Neural cell (in vitro differentiated cells): ENCODE results near the gene PLVAP. TPM values are rescaled to one million over a fixed set of nuclear protein-coding genes. Genes with fewer than 3 reads are reported as not detected.

Source experiments
- H2AFZ ChIP-seq: fragments of 200-600, 300-800 bp; sonication (generic), shearing (Covaris generic); 2 replicates; pipeline ENCODE4 v1.6.0; 2014; ENCODE audit warnings: low read depth, mild to moderate bottlenecking, antibody characterized with exemption, low read length, moderate library complexity
- H3F3A ChIP-seq: fragments of 200-600 bp; shearing (Covaris generic); 2 replicates; pipeline ENCODE4 v1.6.1; 2016; ENCODE audit warnings: mild to moderate bottlenecking, moderate library complexity, mixed read lengths, antibody characterized with exemption, low read length; ENCODE audit not compliant: insufficient read depth, poor library complexity, severe bottlenecking
- H3K27ac ChIP-seq: fragments of 200-600, 300-800 bp; sonication (generic), shearing (Covaris generic); 2 replicates; pipeline ENCODE4 v1.5.1; 2014; ENCODE audit warnings: mild to moderate bottlenecking, low read length, moderate library complexity
- H3K27me3 ChIP-seq: fragments of 300-800, 200-600 bp; sonication (generic), shearing (Covaris generic); 2 replicates; pipeline ENCODE4 v1.6.0; 2014; ENCODE audit warnings: mild to moderate bottlenecking, low read depth, low read length, moderate library complexity; ENCODE audit not compliant: insufficient read depth
- H3K36me3 ChIP-seq: fragments of 300-800, 200-600 bp; sonication (generic), shearing (Covaris generic); 2 replicates; pipeline ENCODE4 v1.5.1; 2014; ENCODE audit warnings: mild to moderate bottlenecking, antibody characterized with exemption, low read length, moderate library complexity; ENCODE audit not compliant: insufficient read depth
- H3K4me2 ChIP-seq: fragments of 300-800, 200-600 bp; sonication (generic), shearing (Covaris generic); 2 replicates; pipeline ENCODE4 v1.6.0; 2014; ENCODE audit warnings: mild to moderate bottlenecking, low read length
- H3K4me3 ChIP-seq: fragments of 300-800, 200-600 bp; sonication (generic), shearing (Covaris generic); 2 replicates; pipeline ENCODE4 v1.5.1; 2014; ENCODE audit warnings: mild to moderate bottlenecking, low read length, moderate library complexity
- H3K79me2 ChIP-seq: fragments of 200-600 bp; shearing (Covaris generic); replicated peaks from 2 replicates; pipeline ENCODE4 v1.6.0; 2014; ENCODE audit warnings: mild to moderate bottlenecking, low read length, moderate library complexity; ENCODE audit not compliant: insufficient read depth
- H3K9ac ChIP-seq: fragments of 300-800, 200-600 bp; sonication (generic), shearing (Covaris generic); 2 replicates; pipeline ENCODE4 v1.6.1; 2016; ENCODE audit warnings: mild to moderate bottlenecking, low read length, mixed read lengths
- H3K9me2 ChIP-seq: fragments of 200-600 bp; shearing (Covaris generic); 2 replicates; pipeline ENCODE4 v1.6.1; 2016; ENCODE audit warnings: mild to moderate bottlenecking, low read length, mixed read lengths; ENCODE audit not compliant: insufficient read depth
- H3K9me3 ChIP-seq: fragments of 200-600, 300-800 bp; sonication (generic), shearing (Covaris generic); 2 replicates; pipeline ENCODE4 v1.6.1; 2016; ENCODE audit warnings: mild to moderate bottlenecking, mixed run types, low read length, moderate library complexity, mixed read lengths
- H4K20me1 ChIP-seq: fragments of 200-600 bp; shearing (Covaris generic); 2 replicates; pipeline ENCODE4 v1.6.1; 2016; ENCODE audit warnings: mild to moderate bottlenecking, mixed run types; ENCODE audit not compliant: insufficient read depth
- EP300 ChIP-seq: fragments of 450-650 bp; conservative IDR thresholded peaks from 2 replicates; pipeline ENCODE4 v1.6.1; 2014; ENCODE audit warnings: antibody characterized with exemption, mild to moderate bottlenecking, moderate library complexity; ENCODE audit not compliant: poor library complexity, severe bottlenecking
- EZH2 ChIP-seq: fragments of 200-600, 300-800 bp; shearing (Covaris generic), sonication (generic); IDR thresholded peaks from 2 replicates; pipeline ENCODE4 v1.6.1; 2014; ENCODE audit warnings: antibody characterized with exemption, low read length, borderline replicate concordance, mild to moderate bottlenecking; ENCODE audit not compliant: insufficient read depth, poor library complexity, severe bottlenecking
- MXI1 ChIP-seq: fragments of 450-650 bp; conservative IDR thresholded peaks from 2 replicates; pipeline ENCODE4 v1.6.1; 2014; ENCODE audit warnings: antibody characterized with exemption, mild to moderate bottlenecking; ENCODE audit not compliant: poor library complexity, severe bottlenecking
- POLR2AphosphoS5 ChIP-seq: IDR thresholded peaks from 2 replicates; pipeline ENCODE4 v1.6.1; 2012
- RAD21 ChIP-seq: fragments of 450-650 bp; conservative IDR thresholded peaks from 2 replicates; pipeline ENCODE4 v1.6.1; 2014; ENCODE audit warnings: antibody characterized with exemption, mild to moderate bottlenecking, moderate library complexity
- REST ChIP-seq: IDR thresholded peaks from 2 replicates; pipeline ENCODE4 v1.6.1; 2012; ENCODE audit warnings: borderline replicate concordance
- SMC3 ChIP-seq: fragments of 450-650 bp; conservative IDR thresholded peaks from 2 replicates; pipeline ENCODE4 v1.6.1; 2014; ENCODE audit warnings: antibody characterized with exemption, mild to moderate bottlenecking, moderate library complexity; ENCODE audit not compliant: poor library complexity
- TAF1 ChIP-seq: IDR thresholded peaks from 2 replicates; pipeline ENCODE4 v1.6.1; 2012; ENCODE audit warnings: low read depth
- polyA plus RNA-seq: library from polyadenylated mRNA; depleted of rRNA; stranded (reverse); fragments of >200 nt; gene quantifications from 2 replicates; pipeline ENCODE4 v1.2.3, GENCODE V29; 2014
- TF ChIP-seq, protein P1 (sequence below): fragments of 450-650 bp; IDR thresholded peaks from 2 replicates; pipeline ENCODE4 v1.5.1; 2014; ENCODE audit warnings: antibody characterized with exemption, mild to moderate bottlenecking, moderate library complexity; ENCODE audit not compliant: poor library complexity, severe bottlenecking

PLVAP gene
- polyA plus RNA-seq, 1 donor from 2014 or later = not detected

DNA sequence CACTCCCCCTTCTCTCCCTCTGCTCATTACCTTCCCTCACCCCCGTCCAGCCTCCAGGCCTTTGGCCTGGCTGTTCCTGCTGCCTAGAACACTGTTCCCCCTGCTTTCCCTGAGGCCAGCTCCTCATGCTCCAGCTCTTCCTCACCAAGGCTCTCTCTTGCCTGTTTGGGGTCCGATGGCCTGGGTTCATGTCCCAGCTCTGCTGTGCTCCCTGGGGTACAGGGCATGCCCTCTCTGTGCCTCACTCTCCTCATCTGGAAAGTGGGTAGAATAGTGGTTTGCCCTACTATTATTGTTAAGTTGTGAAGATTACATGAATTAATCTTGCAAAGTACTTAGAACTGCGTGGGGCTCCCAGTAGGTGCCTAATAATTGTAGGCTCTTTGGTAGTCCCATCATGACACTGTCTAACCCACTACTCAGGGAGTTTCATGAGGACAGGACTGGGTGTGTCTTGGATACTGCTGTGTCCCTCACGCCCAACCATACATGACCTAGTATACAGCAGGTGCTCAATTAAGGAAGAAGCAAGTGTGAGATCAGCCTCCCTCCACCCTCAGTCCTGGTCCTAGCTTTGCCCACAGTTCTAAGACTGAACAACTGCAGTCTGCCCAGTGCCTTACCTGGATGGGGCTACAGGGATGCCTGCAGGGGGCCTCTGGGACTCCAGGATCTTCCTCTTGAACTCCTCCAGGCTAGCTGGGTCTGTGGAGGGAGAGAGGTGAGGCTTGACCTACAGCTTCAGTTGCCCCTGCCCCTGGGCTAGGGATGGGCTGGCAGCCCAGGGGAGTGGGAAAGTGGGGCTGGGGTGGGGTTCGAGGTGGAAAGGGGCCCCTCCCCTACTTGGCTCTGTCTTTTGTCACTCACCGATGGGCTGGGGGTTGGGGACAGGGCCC is 17.0 kb downstream of the PLVAP start:
- H3F3A ChIP-seq = no peaks in the 10 kb centered on the region
- no peaks in the 10 kb centered on the region for H3K9me2 ChIP-seq
- no peak overlapping the region for H3K4me3 ChIP-seq

DNA sequence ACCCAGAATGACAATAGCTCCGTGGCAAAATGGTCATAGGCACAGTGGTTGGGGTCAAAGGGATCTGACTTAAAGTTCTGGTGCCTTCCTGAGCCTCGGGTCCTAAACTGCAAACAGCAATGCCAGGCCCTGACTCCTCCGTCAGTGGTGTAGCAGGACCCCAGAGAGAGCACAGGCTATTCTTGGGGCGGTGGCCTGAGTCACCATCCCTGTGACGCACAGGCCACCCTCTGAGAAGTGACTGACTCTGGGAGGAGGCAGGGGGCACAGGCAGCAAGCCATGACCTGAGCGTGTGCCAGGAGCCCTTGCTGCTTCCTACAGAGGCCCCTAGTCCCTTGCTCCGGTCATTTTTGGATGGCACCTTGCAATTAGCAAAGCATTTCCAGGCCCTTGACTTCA is 18.7 kb downstream of the PLVAP start:
- H4K20me1 ChIP-seq = no peaks in the 10 kb centered on the region
- no peak overlapping the region for H3K4me2 ChIP-seq
- no peaks in the 10 kb centered on the region for H3K36me3 ChIP-seq
- no peak overlapping the region for H3K27ac ChIP-seq
- H3F3A ChIP-seq = no peaks in the 10 kb centered on the region
- H3K9me2 ChIP-seq = no peaks in the 10 kb centered on the region
- no peaks in the 10 kb centered on the region for H3K79me2 ChIP-seq
- H3K4me3 ChIP-seq = no peak overlapping the region
- H2AFZ ChIP-seq = no peak overlapping the region
- H3K27me3 ChIP-seq = no peaks in the 10 kb centered on the region
- H3K9me3 ChIP-seq = no peaks in the 10 kb centered on the region
- H3K9ac ChIP-seq = no peak overlapping the region
- TF ChIP-seq RAD21 = no peak
- no peak for TF ChIP-seq MXI1
- TF ChIP-seq EZH2 = no peak
- no peak for TF ChIP-seq POLR2AphosphoS5
- TF ChIP-seq TAF1 = no peak
- TF ChIP-seq REST = no peak
- TF ChIP-seq SMC3 = no peak
- TF ChIP-seq, protein P1, sequence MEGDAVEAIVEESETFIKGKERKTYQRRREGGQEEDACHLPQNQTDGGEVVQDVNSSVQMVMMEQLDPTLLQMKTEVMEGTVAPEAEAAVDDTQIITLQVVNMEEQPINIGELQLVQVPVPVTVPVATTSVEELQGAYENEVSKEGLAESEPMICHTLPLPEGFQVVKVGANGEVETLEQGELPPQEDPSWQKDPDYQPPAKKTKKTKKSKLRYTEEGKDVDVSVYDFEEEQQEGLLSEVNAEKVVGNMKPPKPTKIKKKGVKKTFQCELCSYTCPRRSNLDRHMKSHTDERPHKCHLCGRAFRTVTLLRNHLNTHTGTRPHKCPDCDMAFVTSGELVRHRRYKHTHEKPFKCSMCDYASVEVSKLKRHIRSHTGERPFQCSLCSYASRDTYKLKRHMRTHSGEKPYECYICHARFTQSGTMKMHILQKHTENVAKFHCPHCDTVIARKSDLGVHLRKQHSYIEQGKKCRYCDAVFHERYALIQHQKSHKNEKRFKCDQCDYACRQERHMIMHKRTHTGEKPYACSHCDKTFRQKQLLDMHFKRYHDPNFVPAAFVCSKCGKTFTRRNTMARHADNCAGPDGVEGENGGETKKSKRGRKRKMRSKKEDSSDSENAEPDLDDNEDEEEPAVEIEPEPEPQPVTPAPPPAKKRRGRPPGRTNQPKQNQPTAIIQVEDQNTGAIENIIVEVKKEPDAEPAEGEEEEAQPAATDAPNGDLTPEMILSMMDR = no peak
- TF ChIP-seq EP300 = no peak

More for the DNA sequence above, 17.0 kb downstream of the PLVAP start:
- H3K79me2 ChIP-seq = no peaks in the 10 kb centered on the region
- no peak overlapping the region for H3K9ac ChIP-seq
- no peak overlapping the region for H2AFZ ChIP-seq
- no peaks in the 10 kb centered on the region for H3K27me3 ChIP-seq
- no peaks in the 10 kb centered on the region for H4K20me1 ChIP-seq
- no peak overlapping the region for H3K4me2 ChIP-seq
- H3K36me3 ChIP-seq = no peaks in the 10 kb centered on the region
- no peaks in the 10 kb centered on the region for H3K9me3 ChIP-seq
- TF ChIP-seq MXI1 = no peak
- TF ChIP-seq POLR2AphosphoS5 = no peak
- TF ChIP-seq RAD21 = no peak
- no peak for TF ChIP-seq TAF1
- no peak overlapping the region for H3K27ac ChIP-seq
